GM12872 (cell line): ENCODE data around the gene POTEB3.
"Not testable (repeated sequence)": the region's sequence is repeated elsewhere in the genome, so short reads cannot be mapped to it uniquely, and the experiment has no call there.

Experiments used
- TF ChIP-seq, protein P1 (sequence below): IDR thresholded peaks from 3 replicates; pipeline ENCODE4 v1.5.1; 2011; ENCODE audit warnings: low read depth, mild to moderate bottlenecking, low read length, moderate library complexity; ENCODE audit not compliant: insufficient read depth

POTEB3 gene

DNA sequence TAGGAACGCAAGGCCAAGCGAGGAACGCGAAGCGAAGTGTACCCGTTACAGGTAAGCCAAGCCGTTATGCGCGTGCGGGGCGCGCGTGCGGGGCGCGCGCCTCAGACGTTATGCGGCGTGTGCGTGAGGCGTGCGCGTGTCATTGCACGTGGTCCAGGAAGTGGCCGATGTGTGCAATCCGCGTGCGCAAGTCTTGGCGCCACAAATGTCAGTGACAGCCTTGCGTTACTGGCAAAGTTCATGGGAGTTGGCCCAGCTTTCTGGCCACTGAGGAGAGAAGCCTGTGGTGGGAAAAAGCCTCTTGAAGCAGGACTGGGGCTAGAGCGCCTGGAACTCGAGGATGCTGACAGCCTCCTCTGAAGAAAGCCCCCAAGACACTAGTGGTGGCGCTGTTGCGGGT, at the start of gene POTEB3:
Gene POTEB3, minus strand, starts transcription at position 101 of the 400 bp plus-strand sequence. CDS start 488 bp downstream, outside the sequence.
- TF ChIP-seq, protein P1, sequence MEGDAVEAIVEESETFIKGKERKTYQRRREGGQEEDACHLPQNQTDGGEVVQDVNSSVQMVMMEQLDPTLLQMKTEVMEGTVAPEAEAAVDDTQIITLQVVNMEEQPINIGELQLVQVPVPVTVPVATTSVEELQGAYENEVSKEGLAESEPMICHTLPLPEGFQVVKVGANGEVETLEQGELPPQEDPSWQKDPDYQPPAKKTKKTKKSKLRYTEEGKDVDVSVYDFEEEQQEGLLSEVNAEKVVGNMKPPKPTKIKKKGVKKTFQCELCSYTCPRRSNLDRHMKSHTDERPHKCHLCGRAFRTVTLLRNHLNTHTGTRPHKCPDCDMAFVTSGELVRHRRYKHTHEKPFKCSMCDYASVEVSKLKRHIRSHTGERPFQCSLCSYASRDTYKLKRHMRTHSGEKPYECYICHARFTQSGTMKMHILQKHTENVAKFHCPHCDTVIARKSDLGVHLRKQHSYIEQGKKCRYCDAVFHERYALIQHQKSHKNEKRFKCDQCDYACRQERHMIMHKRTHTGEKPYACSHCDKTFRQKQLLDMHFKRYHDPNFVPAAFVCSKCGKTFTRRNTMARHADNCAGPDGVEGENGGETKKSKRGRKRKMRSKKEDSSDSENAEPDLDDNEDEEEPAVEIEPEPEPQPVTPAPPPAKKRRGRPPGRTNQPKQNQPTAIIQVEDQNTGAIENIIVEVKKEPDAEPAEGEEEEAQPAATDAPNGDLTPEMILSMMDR = not testable (repeated sequence)
